Common myeloid progenitor, CD34-positive (primary cell): ENCODE data around the gene FBXL4.

ENCODE experiments used
- CTCF ChIA-PET: fragments of 350-600 bp; sonication (Branson Sonifier 250); formaldehyde crosslinking; loops from one replicate; lab custom pipeline; 2021; ENCODE audit warnings: antibody characterized with exemption; lab: Charles Lee
- POLR2A ChIA-PET: fragments of 350-600 bp; sonication (Branson Sonifier 250); formaldehyde crosslinking; loops from one replicate; lab custom pipeline; 2021; ENCODE audit warnings: antibody characterized with exemption; lab: Charles Lee
- DNase-seq, 3 donors: peaks; one replicate each; pipeline versions ENCODE4 v3.0.0 to v3.0.0-alpha.2; 2013
- H3K27ac ChIP-seq, 2 experiments: 1 replicate in 1 of 2; 2 replicates in 1 of 2; pipeline ENCODE4 v1.7.0; 2013; ENCODE audit warnings: inconsistent platforms in 2 of 2, low read length in 2 of 2, mild to moderate bottlenecking in 2 of 2, low read depth in 1 of 2, moderate library complexity in 1 of 2; ENCODE audit not compliant: severe bottlenecking in 2 of 2, insufficient read depth in 1 of 2, poor library complexity in 1 of 2
- H3K27me3 ChIP-seq, 5 experiments: replicated peaks in 2 of 5; 1 replicate in 3 of 5; 2 replicates in 2 of 5; pipeline versions ENCODE4 v1.6.1 to v1.7.0; 2013; ENCODE audit warnings: low read length in 4 of 5, mild to moderate bottlenecking in 2 of 5, moderate library complexity in 2 of 5, inconsistent platforms in 1 of 5; ENCODE audit not compliant: insufficient read depth in 5 of 5, control insufficient read depth in 4 of 5
- H3K36me3 ChIP-seq, 4 experiments: 1 replicate in 2 of 4; 2 replicates in 2 of 4; pipeline versions ENCODE4 v1.6.1 to v1.7.0; 2013; ENCODE audit warnings: low read length in 3 of 4, control low read depth in 1 of 4, mild to moderate bottlenecking in 1 of 4; ENCODE audit not compliant: control insufficient read depth in 4 of 4, insufficient read depth in 4 of 4
- H3K4me1 ChIP-seq, 4 experiments: 1 replicate in 3 of 4; 2 replicates in 1 of 4; pipeline versions ENCODE4 v1.6.1 to v1.7.1; 2013; ENCODE audit warnings: low read length in 3 of 4, mild to moderate bottlenecking in 3 of 4, control low read depth in 1 of 4, inconsistent platforms in 1 of 4, moderate library complexity in 1 of 4; ENCODE audit not compliant: control insufficient read depth in 4 of 4, insufficient read depth in 4 of 4; ENCODE audit errors: control extremely low read depth in 1 of 4
- H3K4me3 ChIP-seq, 7 experiments: 1 replicate in 4 of 7; 2 replicates in 3 of 7; pipeline versions ENCODE4 v1.5.1 to v1.7.0; 2013; ENCODE audit warnings: mild to moderate bottlenecking in 7 of 7, low read length in 6 of 7, moderate library complexity in 6 of 7, inconsistent platforms in 2 of 7, low read depth in 2 of 7, control low read depth in 1 of 7; ENCODE audit not compliant: insufficient read depth in 4 of 7, control insufficient read depth in 1 of 7; ENCODE audit errors: extremely low read depth in 1 of 7
- H3K9me3 ChIP-seq, 5 experiments: 1 replicate in 4 of 5; 2 replicates in 1 of 5; pipeline versions ENCODE4 v1.6.1 to v1.7.1; 2013; ENCODE audit warnings: low read length in 4 of 5, mild to moderate bottlenecking in 2 of 5, inconsistent platforms in 1 of 5, low read depth in 1 of 5, moderate library complexity in 1 of 5; ENCODE audit not compliant: control insufficient read depth in 4 of 5, insufficient read depth in 2 of 5; ENCODE audit errors: control extremely low read depth in 1 of 5
- WGBS: methylation state at CpG from one replicate; pipeline ENCODE4 v1.1.5; 2013; ENCODE audit not compliant: insufficient coverage; 5-methylcytosine and 5-hydroxymethylcytosine counted together

Gene FBXL4

DNA sequence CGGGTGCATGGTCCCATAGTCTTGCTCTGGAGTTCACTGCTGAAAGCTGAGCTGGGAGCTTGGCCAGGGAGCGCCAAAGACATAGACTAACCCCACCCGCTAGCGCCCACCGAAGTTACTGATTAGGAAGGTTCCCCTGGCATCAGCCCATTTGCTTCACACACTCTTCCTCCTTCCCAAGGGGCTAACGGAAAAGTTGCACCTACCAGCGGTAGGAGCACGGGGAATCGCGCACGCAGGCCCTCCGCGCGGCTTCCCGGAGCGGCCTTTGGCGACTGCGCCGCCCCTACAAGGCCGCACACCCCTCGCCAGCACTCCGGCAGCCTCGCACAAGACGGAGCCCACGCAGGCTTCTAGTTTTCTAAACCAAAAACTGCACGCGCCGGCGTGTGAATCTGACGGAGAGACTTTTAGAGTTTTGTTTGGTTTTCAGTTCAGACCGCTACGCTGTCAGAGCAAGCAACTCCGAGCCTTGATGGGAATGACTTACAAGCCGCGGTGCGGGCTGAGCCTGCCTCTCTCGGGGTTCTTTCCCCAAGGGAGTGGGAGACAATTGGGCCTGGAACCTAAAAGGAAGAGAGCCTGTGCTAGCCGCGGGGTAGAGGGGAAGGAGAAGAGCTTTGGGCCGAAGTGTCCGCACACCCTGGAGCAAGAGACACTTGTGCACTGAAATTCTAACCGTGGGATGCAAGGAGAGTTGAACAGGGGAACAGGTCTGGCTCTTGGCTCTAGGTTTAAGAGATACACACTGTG is 114.3 kb downstream of the FBXL4 start:
- Histone ChIP-seq H3K27ac (peak overlapping the region in 1 of 2 experiments; percentile 25), H3K27me3 (peaks cover 28 to 99% (median 68%) of the 10 kb centered on the region in 5 experiments), H3K36me3 (no peaks in the 10 kb centered on the region), H3K4me3 (peak overlapping the region in 6 of 7 experiments; percentile 39 to 70 (median 46)), H3K9me3 (no peaks in the 10 kb centered on the region), H3K4me1 (peaks cover 0 to 44% (median 32%) of the 10 kb centered on the region in 4 experiments)
- ChIA-PET POLR2A (interaction anchor here (0.6 kb wide), 1 partner anchor 253 kb away, joined by 3 read pairs; no protein-coding TSS in a partner anchor), CTCF (interaction anchor here (1.2 to 1.7 kb wide), 2 partner anchors 10 kb away, joined by 5 read pairs; no protein-coding TSS in a partner anchor)
- DNase-seq, result peak in 2 of 3 donors; percentile 51 to 61
- WGBS, result 0% methylated on average over 39 of the region's 42 CpGs

DNA sequence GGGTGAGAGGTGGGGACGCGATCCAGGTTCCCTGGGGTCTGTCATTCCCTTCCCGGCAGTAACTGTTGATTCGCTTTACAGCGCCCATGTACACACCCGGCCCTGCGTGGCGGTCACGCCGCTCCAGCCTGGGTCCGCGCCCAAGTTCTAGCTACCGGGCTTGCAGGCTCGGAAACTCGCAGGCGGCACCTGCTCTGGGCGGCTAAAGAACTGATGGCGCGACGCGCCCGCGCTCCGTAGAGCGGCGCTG is 114.8 kb downstream of the FBXL4 start:
- Histone ChIP-seq H3K27ac (no peak overlapping the region), H3K4me1 (peaks cover 0 to 45% (median 32%) of the 10 kb centered on the region in 4 experiments), H3K4me3 (peak overlapping the region in 3 of 7 experiments; percentile 48 to 70 (median 64)), H3K36me3 (no peaks in the 10 kb centered on the region), H3K27me3 (peaks cover 26 to 99% (median 73%) of the 10 kb centered on the region in 5 experiments), H3K9me3 (no peaks in the 10 kb centered on the region)
- CTCF ChIA-PET, result interaction anchor here (1.7 kb wide), 1 partner anchor 9 kb away, joined by 5 read pairs; no protein-coding TSS in a partner anchor
- 1% methylated on average over 26 of the region's 26 CpGs for WGBS
- DNase-seq, result peak in 1 of 3 donors; percentile 58
- POLR2A ChIA-PET, result interaction anchor here (0.6 kb wide), 1 partner anchor 253 kb away, joined by 3 read pairs; no protein-coding TSS in a partner anchor

DNA sequence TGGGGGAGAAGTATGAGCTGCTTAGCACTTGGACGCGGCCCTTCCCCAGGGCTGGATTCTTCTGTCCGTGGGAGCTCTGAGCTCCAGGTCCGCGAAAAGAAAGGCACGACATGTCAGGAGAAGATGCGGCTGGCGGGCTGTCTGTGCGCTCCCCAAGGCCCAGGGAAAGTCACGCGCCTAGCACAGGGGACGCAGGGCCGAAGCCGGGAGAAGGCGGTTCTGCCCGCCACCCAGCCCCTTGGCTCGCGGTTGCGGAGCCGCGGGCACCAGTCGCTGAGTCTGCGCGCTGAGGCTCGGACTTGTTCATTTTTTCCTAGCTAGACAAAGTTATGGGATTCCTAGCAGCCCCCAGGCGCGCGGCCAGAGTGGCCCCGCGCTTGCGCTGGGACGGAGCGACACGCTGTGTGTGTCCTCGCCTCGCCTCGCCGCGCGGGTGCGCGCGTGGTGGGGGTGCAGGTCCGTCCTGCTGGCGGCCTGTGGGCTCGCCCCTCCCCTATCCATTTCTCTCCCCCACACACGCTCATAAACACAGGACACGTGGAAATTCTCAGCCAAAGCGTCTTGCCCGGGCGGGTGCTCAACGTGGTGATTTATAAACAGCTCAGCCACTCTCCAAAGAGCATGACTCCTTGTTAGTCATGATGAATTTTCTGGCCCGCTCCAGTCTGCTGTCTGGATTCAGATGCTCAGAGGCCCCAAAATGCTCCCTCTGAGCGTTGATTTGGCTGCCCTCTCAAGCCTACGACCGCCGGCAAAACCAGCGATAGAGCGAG is 115.3 kb downstream of the FBXL4 start:
- peak overlapping the region in 3 of 7 experiments; percentile 36 to 70 (median 64) for H3K4me3 ChIP-seq

DNA sequence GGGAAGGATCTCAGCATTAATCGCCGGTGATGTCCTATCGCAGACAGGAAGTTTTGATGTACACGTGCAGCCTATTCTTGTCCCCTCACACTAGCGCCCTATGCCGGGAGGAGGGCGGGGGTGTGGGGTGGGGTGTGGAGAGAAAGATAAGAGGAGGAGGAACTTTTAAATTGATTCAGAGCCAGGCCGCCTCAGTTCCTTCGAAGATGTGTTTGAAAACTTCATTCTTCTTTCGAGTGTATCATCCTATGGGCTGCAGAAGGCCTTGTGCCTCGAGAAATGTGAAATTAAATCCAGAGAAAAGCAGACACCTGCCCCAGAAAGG is 115.8 kb downstream of the FBXL4 start:
- DNase-seq, result no peak
- POLR2A ChIA-PET, result no interaction called here
- peaks cover 16 to 99% (median 68%) of the 10 kb centered on the region in 5 experiments for H3K27me3 ChIP-seq
- H3K27ac ChIP-seq, result no peak overlapping the region
- no peak overlapping the region for H3K4me3 ChIP-seq
- peaks cover 0 to 45% (median 32%) of the 10 kb centered on the region in 4 experiments for H3K4me1 ChIP-seq
- no peaks in the 10 kb centered on the region for H3K9me3 ChIP-seq
- no peaks in the 10 kb centered on the region for H3K36me3 ChIP-seq
- CTCF ChIA-PET, result interaction anchor here (1.7 kb wide), 1 partner anchor 8 kb away, joined by 5 read pairs; no protein-coding TSS in a partner anchor
- WGBS, result 17% methylated on average over 3 of the region's 11 CpGs

More for the DNA sequence above, 115.3 kb downstream of the FBXL4 start:
- DNase-seq, result no peak
- Histone ChIP-seq H3K4me1 (peaks cover 0 to 45% (median 32%) of the 10 kb centered on the region in 4 experiments), H3K36me3 (no peaks in the 10 kb centered on the region), H3K27ac (no peak overlapping the region), H3K9me3 (no peaks in the 10 kb centered on the region), H3K27me3 (peaks cover 21 to 99% (median 73%) of the 10 kb centered on the region in 5 experiments)
- ChIA-PET CTCF (interaction anchor here (1.7 kb wide), 1 partner anchor 9 kb away, joined by 5 read pairs; no protein-coding TSS in a partner anchor), POLR2A (interaction anchor here (0.6 kb wide), 1 partner anchor 254 kb away, joined by 3 read pairs; no protein-coding TSS in a partner anchor)
- WGBS, result 1% methylated on average over 54 of the region's 59 CpGs

DNA sequence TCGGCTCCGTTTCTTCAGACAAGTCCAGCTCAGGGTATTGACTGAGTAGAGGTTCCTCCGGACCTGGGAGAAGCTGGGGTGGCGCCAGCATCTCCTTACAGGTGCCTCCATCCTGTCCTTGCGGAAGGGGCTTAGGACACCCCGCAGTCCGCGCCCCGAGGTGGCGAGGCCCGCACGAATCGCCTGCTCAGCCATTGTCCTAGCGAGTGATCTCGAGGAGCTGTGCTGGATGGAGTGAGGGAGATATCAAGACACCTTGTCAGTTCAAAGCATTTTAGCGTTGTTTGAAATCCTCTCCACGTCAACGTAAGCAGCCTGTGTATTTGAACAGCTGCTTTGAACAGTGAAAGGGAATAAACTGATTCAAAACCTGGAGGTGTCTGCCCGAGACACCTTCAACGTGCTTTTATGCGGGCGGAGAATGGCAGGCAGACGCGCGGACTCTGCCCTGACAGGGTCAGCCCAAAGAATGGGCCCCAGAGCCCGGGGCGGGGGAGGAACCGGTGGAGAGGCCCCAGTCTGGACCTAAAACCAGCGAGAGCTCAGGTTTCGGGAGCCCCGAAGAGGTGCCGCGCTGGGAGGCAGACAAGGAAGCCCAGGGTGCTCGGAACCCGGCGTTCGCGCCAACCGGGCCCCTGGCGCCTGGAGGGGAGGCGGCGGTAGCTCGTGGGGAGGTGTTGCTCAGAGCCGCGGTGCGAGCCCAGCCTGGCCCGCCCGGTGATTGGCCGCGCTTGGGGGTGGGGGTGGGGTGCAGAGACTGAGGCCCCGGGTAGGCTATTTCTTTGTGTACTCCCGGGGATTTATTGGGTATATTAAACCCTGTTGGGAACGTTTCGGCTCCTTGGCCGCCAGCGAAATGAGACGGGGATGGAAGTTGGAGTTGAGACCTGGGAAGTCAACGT is 116.4 kb downstream of the FBXL4 start:
- H3K4me1 ChIP-seq, result peaks cover 0 to 45% (median 32%) of the 10 kb centered on the region in 4 experiments
- H3K9me3 ChIP-seq, result no peaks in the 10 kb centered on the region
- DNase-seq, result no peak
- 5% methylated on average over 47 of the region's 58 CpGs for WGBS
- H3K27me3 ChIP-seq, result peaks cover 15 to 99% (median 67%) of the 10 kb centered on the region in 5 experiments
- no peaks in the 10 kb centered on the region for H3K36me3 ChIP-seq
- CTCF ChIA-PET, result interaction anchor here (0.6 to 1.1 kb wide), 3 partner anchors 12 to 1211 kb away, joined by 3 read pairs; no protein-coding TSS in a partner anchor
- no peak overlapping the region for H3K4me3 ChIP-seq
- H3K27ac ChIP-seq, result no peak overlapping the region
- POLR2A ChIA-PET, result no interaction called here

DNA sequence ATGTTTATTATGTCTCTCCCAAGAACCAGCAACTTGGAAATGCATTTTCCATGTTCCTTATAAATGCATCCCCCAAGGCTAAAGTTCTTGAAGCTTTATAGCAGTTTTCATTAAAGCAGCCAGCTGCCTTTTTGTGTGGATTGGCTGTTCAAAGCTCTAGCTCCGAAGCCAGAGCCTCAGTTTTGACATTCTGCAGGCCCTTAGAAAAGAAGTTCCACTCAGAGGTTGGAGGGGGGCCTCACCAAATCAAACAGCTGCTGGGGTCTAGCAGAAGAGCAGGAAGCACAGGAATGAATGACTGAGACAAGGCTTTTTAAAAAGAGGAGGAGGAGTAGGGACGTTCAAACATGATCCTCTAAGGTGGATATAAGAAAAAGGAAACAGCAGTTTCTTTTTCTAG is 117.6 kb downstream of the FBXL4 start:
- H3K27me3 ChIP-seq, result peaks cover 22 to 99% (median 69%) of the 10 kb centered on the region in 5 experiments
- H3K4me1 ChIP-seq, result peaks cover 0 to 39% (median 28%) of the 10 kb centered on the region in 4 experiments
- POLR2A ChIA-PET, result no interaction called here
- peaks cover 0 to 4% (median 0%) of the 10 kb centered on the region in 5 experiments for H3K9me3 ChIP-seq
- DNase-seq, result no peak
- CTCF ChIA-PET, result interaction anchor here (1.2 kb wide), 1 partner anchor 15 kb away, joined by 3 read pairs; no protein-coding TSS in a partner anchor
- H3K4me3 ChIP-seq, result no peak overlapping the region
- no peak overlapping the region for H3K27ac ChIP-seq
- H3K36me3 ChIP-seq, result no peaks in the 10 kb centered on the region
- 0% methylated on average over 1 of the region's 2 CpGs for WGBS
